IMR-90 (cell line): ENCODE results near the gene AOX1. TPM values are rescaled to one million over a fixed set of nuclear protein-coding genes. Genes with fewer than 3 reads are reported as not detected.
A peak's percentile ranks its signal among the peaks of the same experiment; 100 is the strongest.
"Not testable (repeated sequence)": the region's sequence is repeated elsewhere in the genome, so short reads cannot be mapped to it uniquely, and the experiment has no call there.

Experiments
- ATAC-seq: fragments of 200-7000 bp; cut with Tn5 transposase; 2 replicates; pipeline ENCODE4 v1.9.1; 2020; ENCODE audit warnings: low read depth, mild to moderate bottlenecking, moderate library complexity
- BruUV-seq: library from RNA; stranded (reverse); fragments of 400-500 nt; replicated peaks from 2 replicates; lab custom pipeline; 2021; lab: Mats Ljungman, UMichigan
- CTCF ChIA-PET: fragments of 300-600 bp; formaldehyde crosslinking; extraction: SDS; loops from one replicate; lab custom pipeline; 2021; ENCODE audit warnings: antibody characterized with exemption; lab: Yijun Ruan, JAX
- POLR2A ChIA-PET: fragments of 300-600 bp; sonication (Branson Sonifier 250); formaldehyde crosslinking; loops from one replicate; lab custom pipeline; 2022; ENCODE audit warnings: antibody characterized with exemption; ENCODE audit not compliant: unreplicated experiment; lab: Charles Lee
- DNase-seq: peaks from one replicate; pipeline ENCODE4 v3.0.0; 2013
- H2AFZ ChIP-seq: replicated peaks from 2 replicates; pipeline ENCODE3; 2013; ENCODE audit warnings: low read length, mild to moderate bottlenecking; ENCODE audit not compliant: poor library complexity
- H2AK5ac ChIP-seq: 2 replicates; pipeline ENCODE4 v1.6.1; 2013; ENCODE audit warnings: low read depth, low read length, inconsistent platforms
- H2AK9ac ChIP-seq: replicated peaks from 2 replicates; pipeline ENCODE3; 2013; ENCODE audit warnings: mild to moderate bottlenecking, low read depth, low read length, moderate library complexity; ENCODE audit not compliant: poor library complexity
- H2BK120ac ChIP-seq: 2 replicates; pipeline ENCODE4 v1.6.1; 2013; ENCODE audit warnings: low read depth, low read length, inconsistent platforms
- H2BK15ac ChIP-seq: 3 replicates; pipeline ENCODE4 v1.6.1; 2013; ENCODE audit warnings: low read depth, low read length, inconsistent platforms
- H2BK20ac ChIP-seq: 2 replicates; pipeline ENCODE4 v1.6.1; 2013; ENCODE audit warnings: low read depth, mild to moderate bottlenecking, inconsistent platforms, low read length, moderate library complexity
- H2BK5ac ChIP-seq: 2 replicates; pipeline ENCODE4 v1.6.1; 2013; ENCODE audit warnings: mild to moderate bottlenecking, low read depth, low read length, inconsistent platforms; ENCODE audit not compliant: poor library complexity, severe bottlenecking
- H3K14ac ChIP-seq: replicated peaks from 2 replicates; pipeline ENCODE4 v1.6.1; 2013; ENCODE audit warnings: low read depth, low read length, inconsistent platforms
- H3K18ac ChIP-seq: 2 replicates; pipeline ENCODE4 v1.6.1; 2013; ENCODE audit warnings: low read depth, low read length, control low read depth
- H3K23ac ChIP-seq: 2 replicates; pipeline ENCODE4 v1.6.1; 2013; ENCODE audit warnings: low read depth, low read length, inconsistent platforms
- H3K27ac ChIP-seq: 2 replicates; pipeline ENCODE4 v1.5.1; 2013; ENCODE audit warnings: mild to moderate bottlenecking, control low read depth, low read length; ENCODE audit not compliant: insufficient read depth
- H3K27me3 ChIP-seq: 2 replicates; pipeline ENCODE4 v1.6.1; 2013; ENCODE audit warnings: low read length; ENCODE audit not compliant: control insufficient read depth, insufficient read depth
- H3K36me3 ChIP-seq: 2 replicates; pipeline ENCODE4 v1.6.1; 2013; ENCODE audit warnings: low read length, mixed read lengths; ENCODE audit not compliant: control insufficient read depth, insufficient read depth
- H3K4ac ChIP-seq: 2 replicates; pipeline ENCODE4 v1.6.1; 2013; ENCODE audit warnings: low read depth, low read length, inconsistent platforms
- H3K4me1 ChIP-seq: 2 replicates; pipeline ENCODE4 v1.6.1; 2013; ENCODE audit warnings: low read length, mixed read lengths; ENCODE audit not compliant: control insufficient read depth, insufficient read depth
- H3K4me2 ChIP-seq: 2 replicates; pipeline ENCODE4 v1.6.1; 2013; ENCODE audit warnings: low read depth, mild to moderate bottlenecking, control low read depth, low read length, moderate library complexity
- H3K4me3 ChIP-seq: 2 replicates; pipeline ENCODE4 v1.5.1; 2013; ENCODE audit warnings: low read depth, mild to moderate bottlenecking, control low read depth, low read length, moderate library complexity; ENCODE audit not compliant: insufficient read depth
- H3K56ac ChIP-seq: 2 replicates; pipeline ENCODE4 v1.6.1; 2013; ENCODE audit warnings: low read length, inconsistent platforms; ENCODE audit not compliant: insufficient read depth; ENCODE audit errors: extremely low read depth
- H3K79me1 ChIP-seq, 2 experiments: 2 replicates each; pipeline ENCODE4 v1.6.1; 2013; ENCODE audit warnings: low read length in 2 of 2, inconsistent platforms in 1 of 2, low read depth in 1 of 2
- H3K9ac ChIP-seq: 2 replicates; pipeline ENCODE4 v1.6.1; 2013; ENCODE audit warnings: low read depth, low read length, control low read depth
- H3K9me1 ChIP-seq: 2 replicates; pipeline ENCODE4 v1.6.1; 2013; ENCODE audit warnings: low read length, inconsistent platforms; ENCODE audit not compliant: insufficient read depth
- H3K9me3 ChIP-seq: 2 replicates; pipeline ENCODE4 v1.6.1; 2013; ENCODE audit warnings: low read length; ENCODE audit not compliant: control insufficient read depth, insufficient read depth
- H4K20me1 ChIP-seq: 2 replicates; pipeline ENCODE4 v1.6.1; 2013; ENCODE audit warnings: low read length, inconsistent platforms; ENCODE audit not compliant: insufficient read depth
- H4K5ac ChIP-seq: 2 replicates; pipeline ENCODE4 v1.6.1; 2013; ENCODE audit warnings: mild to moderate bottlenecking, low read depth, low read length, control low read depth
- H4K8ac ChIP-seq, 2 experiments: 2 replicates each; pipeline ENCODE4 v1.6.1; 2013; ENCODE audit warnings: low read depth in 2 of 2, low read length in 2 of 2, control low read depth in 1 of 2, inconsistent platforms in 1 of 2
- H4K91ac ChIP-seq: 2 replicates; pipeline ENCODE4 v1.6.1; 2013; ENCODE audit warnings: low read depth, low read length, inconsistent platforms; ENCODE audit not compliant: insufficient read depth
- NFE2L2 ChIP-seq: fragments of 150-350 bp; IDR thresholded peaks from 2 replicates; pipeline ENCODE4 v1.6.1; 2016; ENCODE audit warnings: low read depth, mild to moderate bottlenecking, low read length
- POLR2A ChIP-seq: IDR thresholded peaks from 2 replicates; pipeline ENCODE4 v1.6.1; 2012; ENCODE audit warnings: mild to moderate bottlenecking, low read depth, low read length
- WGBS, 2 experiments: methylation state at CpG; one replicate each; pipeline versions ENCODE4 v1.1.5 to v1.1.7; 2013; ENCODE audit warnings: missing lambda C conversion rate in 2 of 2; ENCODE audit not compliant: insufficient read length in 1 of 2; ENCODE audit errors: extremely low coverage in 2 of 2; 5-methylcytosine and 5-hydroxymethylcytosine counted together
- dilution Hi-C: fragments of 300-500 bp; cut with HindIII; formaldehyde crosslinking; loops from one replicate; pipeline ENCODE4 v1.14.3; 2018; ENCODE audit warnings: low sequenced_read_pairs; ENCODE audit not compliant: unreplicated experiment
- in situ Hi-C: fragments of 300-500 bp; cut with MboI; formaldehyde crosslinking; loops from 3 replicates; pipeline ENCODE4 v1.14.3; 2019; ENCODE audit warnings: low sequenced_read_pairs, inconsistent platforms, mixed read lengths
- intact Hi-C: fragments of 100-400 bp; cut with micrococcal nuclease; formaldehyde crosslinking; loops from 2 replicates; pipeline ENCODE4 v1.10.0; 2022
- polyA plus RNA-seq, 3 experiments: library from polyadenylated mRNA; depleted of rRNA; stranded (reverse); fragments of >200 nt; gene quantifications; 2 replicates each; pipeline ENCODE4 v1.2.3, GENCODE V29; 2012; ENCODE audit warnings: low replicate concordance in 1 of 3
- total RNA-seq: library from RNA; depleted of rRNA; stranded (reverse); fragments of >200 nt; gene quantifications from 2 replicates; pipeline ENCODE4 v1.2.3, GENCODE V29; 2012
- TF ChIP-seq, protein P1 (sequence below): fragments of 150-350 bp; IDR thresholded peaks from 2 replicates; pipeline ENCODE4 v1.6.1; 2017; ENCODE audit warnings: mild to moderate bottlenecking, antibody characterized with exemption, low read length, low read depth

Gene AOX1
- total and polyA plus RNA-seq, 2 of the 4 experiments (the other 2 are of a cell fraction): 21.7 to 59.9 TPM

DNA sequence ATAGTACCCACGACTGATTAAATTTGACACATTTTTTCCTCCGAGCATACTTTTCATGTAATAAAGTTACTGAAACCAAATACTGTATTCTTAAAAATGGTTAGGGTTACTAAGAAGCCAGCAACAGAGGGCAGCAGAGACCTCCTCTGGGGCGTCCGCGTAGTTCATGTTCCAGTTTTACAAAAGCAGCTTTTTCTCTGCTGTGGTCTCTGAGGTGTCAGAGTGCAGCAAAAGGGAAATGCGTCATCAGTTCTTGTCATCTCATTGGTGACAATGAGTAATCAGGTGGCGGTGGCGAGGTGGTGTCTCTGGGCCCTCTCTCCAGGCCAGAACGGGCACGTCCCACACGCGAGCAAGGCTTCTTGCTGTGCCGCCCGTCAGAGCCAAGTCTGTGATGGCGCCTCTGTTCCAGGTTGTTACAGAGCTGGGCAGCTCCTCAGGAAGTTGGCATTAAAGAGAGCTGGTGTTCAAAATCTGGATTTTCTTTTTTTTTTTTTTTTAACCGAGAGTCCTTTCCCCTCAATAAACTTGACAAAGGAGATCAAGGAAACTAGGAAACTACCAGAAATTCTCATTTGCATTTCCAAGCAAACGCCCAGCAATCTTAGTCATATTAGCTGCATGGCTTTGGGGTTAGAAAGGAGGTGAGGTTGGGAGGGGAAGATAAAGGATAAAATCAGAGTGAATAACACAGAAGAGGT is 127.3 kb downstream of the AOX1 start (continued):
- TF ChIP-seq, protein P1, sequence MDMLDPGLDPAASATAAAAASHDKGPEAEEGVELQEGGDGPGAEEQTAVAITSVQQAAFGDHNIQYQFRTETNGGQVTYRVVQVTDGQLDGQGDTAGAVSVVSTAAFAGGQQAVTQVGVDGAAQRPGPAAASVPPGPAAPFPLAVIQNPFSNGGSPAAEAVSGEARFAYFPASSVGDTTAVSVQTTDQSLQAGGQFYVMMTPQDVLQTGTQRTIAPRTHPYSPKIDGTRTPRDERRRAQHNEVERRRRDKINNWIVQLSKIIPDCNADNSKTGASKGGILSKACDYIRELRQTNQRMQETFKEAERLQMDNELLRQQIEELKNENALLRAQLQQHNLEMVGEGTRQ: no peak; the same call in 1 of the 2 replicates

DNA sequence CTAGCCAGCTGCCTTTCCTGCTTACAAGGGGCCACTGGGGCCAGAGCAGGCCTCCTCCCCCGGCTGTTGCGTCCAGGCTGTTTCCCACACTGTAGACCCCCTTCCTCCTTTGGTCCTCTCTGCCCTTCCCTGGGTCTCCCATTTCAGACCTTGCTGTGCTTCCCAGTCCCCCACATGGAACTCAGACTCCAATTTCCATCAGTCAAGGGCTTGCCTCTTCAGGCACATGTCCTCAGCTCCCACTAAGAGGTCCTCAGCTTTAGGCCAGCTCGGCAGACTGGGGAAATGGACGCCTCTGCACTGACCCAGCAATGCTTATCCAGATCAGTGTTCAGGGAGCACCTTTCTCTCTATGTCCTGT is 127.9 kb downstream of the AOX1 start:
- no peaks in the 10 kb centered on the region for H4K20me1 ChIP-seq
- H2BK20ac ChIP-seq: peak overlapping the region; percentile 83
- peak overlapping the region; percentile 15; the same call in 1 of the 2 replicates for H3K27ac ChIP-seq
- H4K8ac ChIP-seq: peak overlapping the region; percentile 63 to 84
- peaks cover 6% of the 10 kb centered on the region for H3K9me3 ChIP-seq
- H3K9ac ChIP-seq: peak overlapping the region; percentile 17; the same call in 1 of the 2 replicates
- H3K79me1 ChIP-seq: 0 out of 4 replicates have a peak, but pooled peaks cover 0 to 3% of the 10 kb centered on the region in 2 experiments
- no peak for DNase-seq
- H3K4me2 ChIP-seq: no peak overlapping the region
- peak overlapping the region; percentile 89 for H2AK5ac ChIP-seq
- TF ChIP-seq NFE2L2 (no peak), POLR2A (no peak)
- intact Hi-C loops (loop anchor here (1.0 to 2.0 kb wide), 4 partner anchors 22 to 175 kb away; partner anchors contain the start of genes BZW1, CLK1, NIF3L1 and PPIL3), dilution Hi-C loops (no loop called here), in situ Hi-C loops (no loop called here)
- peak overlapping the region; percentile 46 for H2BK120ac ChIP-seq
- H3K4ac ChIP-seq: peak overlapping the region; percentile 42
- peak overlapping the region; percentile 73; the same call in 1 of the 2 replicates for H3K23ac ChIP-seq
- peak overlapping the region; percentile 37 for H2BK15ac ChIP-seq
- peak overlapping the region; percentile 66 for H2AK9ac ChIP-seq
- H3K4me3 ChIP-seq: no peak overlapping the region
- H2AFZ ChIP-seq: peak overlapping the region; percentile 86
- no peaks in the 10 kb centered on the region for H3K36me3 ChIP-seq
- WGBS, 2 experiments: no CpG with 5 or more reads among the region's 4 CpGs
- peak overlapping the region; percentile 8 for H3K18ac ChIP-seq
- BruUV-seq: no TSS peak
- H4K91ac ChIP-seq: peak overlapping the region; percentile 88
- CTCF ChIA-PET: interaction anchor here (0.6 to 2.3 kb wide), 16 partner anchors 10 to 170 kb away, joined by 3 to 12 read pairs (median 4); no protein-coding TSS in a partner anchor
- 0 out of 2 replicates have a peak overlapping the region, but pooled peaks have one; percentile 25 for H3K56ac ChIP-seq
- H3K14ac ChIP-seq: peak overlapping the region; percentile 79; the same call in 1 of the 2 replicates
- peak overlapping the region; percentile 56 for H2BK5ac ChIP-seq
- H3K4me1 ChIP-seq: peaks cover 4% of the 10 kb centered on the region
- ATAC-seq: no peak
- peaks cover 2% of the 10 kb centered on the region; the same call in 1 of the 2 replicates for H3K27me3 ChIP-seq
- H3K9me1 ChIP-seq: peaks cover 5% of the 10 kb centered on the region; the same call in 1 of the 2 replicates
- H4K5ac ChIP-seq: peak overlapping the region; percentile 92
- POLR2A ChIA-PET: no interaction called here

DNA sequence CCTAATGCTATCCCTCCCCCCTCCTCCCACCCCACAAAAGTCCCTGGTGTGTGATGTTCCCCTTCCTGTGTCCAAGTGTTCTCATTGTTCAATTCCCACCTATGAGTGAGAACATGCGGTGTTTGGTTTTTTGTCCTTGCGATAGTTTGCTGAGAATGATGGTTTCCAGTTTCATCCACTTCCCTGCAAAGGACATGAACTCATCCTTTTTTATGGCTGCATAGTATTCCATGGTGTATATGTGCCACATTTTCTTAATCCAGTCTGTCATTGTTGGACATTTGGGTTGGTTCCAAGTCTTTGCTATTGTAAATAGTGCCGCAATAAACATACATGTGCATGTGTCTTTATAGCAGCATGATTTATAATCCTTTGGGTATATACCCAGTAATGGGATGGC is 129.2 kb downstream of the AOX1 start:
- H2BK15ac ChIP-seq, H3K36me3 ChIP-seq, H3K27me3 ChIP-seq, H3K56ac ChIP-seq, H4K5ac ChIP-seq, H2AK9ac ChIP-seq, intact Hi-C loops, ATAC-seq, H4K8ac ChIP-seq, H4K20me1 ChIP-seq, H2BK5ac ChIP-seq, dilution Hi-C loops, H2AFZ ChIP-seq, H2AK5ac ChIP-seq, H2BK120ac ChIP-seq, H3K27ac ChIP-seq, H3K4me2 ChIP-seq, H3K9me3 ChIP-seq, H3K23ac ChIP-seq, in situ Hi-C loops, POLR2A ChIA-PET, BruUV-seq, H3K18ac ChIP-seq, H3K4me3 ChIP-seq, CTCF ChIA-PET, H3K79me1 ChIP-seq, H4K91ac ChIP-seq, H3K9me1 ChIP-seq, H3K14ac ChIP-seq, H2BK20ac ChIP-seq, H3K4me1 ChIP-seq, H3K9ac ChIP-seq, DNase-seq, H3K4ac ChIP-seq: not testable (repeated sequence)
- WGBS, 2 experiments: no CpG with 5 or more reads among the region's 3 CpGs
